Measurements from ENCODE around the gene CBR3. TPM values are rescaled to one million over a fixed set of nuclear protein-coding genes. Genes with fewer than 3 reads are reported as not detected.

CBR3 gene
- total and polyA plus RNA-seq, 9 of the 15 experiments (the other 6 are each of a cell fraction or from before 2014, with no cell fraction given), result not detected

GRCh38 chr21:36097427-36098181 is 37.3 kb upstream of the CBR3 start:
- no peak overlapping the region for H3K9ac ChIP-seq (ENCODE audit: insufficient read depth in 1 of 2, low read depth in 2 of 2, low read length in 2 of 2)
- peak overlapping the region; percentile 28; the same call in 1 of the 3 replicates for H3K27ac ChIP-seq (ENCODE audit: extremely low read depth, low read depth, low read length)
- no peak overlapping the region for H3K4me3 ChIP-seq
- H2AFZ ChIP-seq (ENCODE audit: low read depth, low read length), result no peak overlapping the region
- CTCF ChIA-PET (ENCODE audit: low intra/inter-chr PET ratio), result no interaction called here
- intact Hi-C loops (cut with micrococcal nuclease), result no loop called here
- ATAC-seq (peak; percentile 93), FAIRE-seq (no peak), DNase-seq (ENCODE audit: extremely low read depth in 1 of 4, low spot score in 3 of 4) (peak in 2 of 4 experiments; percentile 55 to 67)
- no peak overlapping the region for H3K4me2 ChIP-seq (ENCODE audit: insufficient read depth, low read length)
- no peaks in the 10 kb centered on the region for H4K20me1 ChIP-seq (replicated peaks; ENCODE audit: control insufficient read depth, insufficient read depth, low read length)
- no peaks in the 10 kb centered on the region; a peak in 2 of 5 replicates for H3K4me1 ChIP-seq (replicated peaks in 1 of 2; ENCODE audit: control insufficient read depth in 2 of 2, insufficient read depth in 2 of 2, low read length in 2 of 2)
- BruUV-seq (replicated peaks), result no TSS peak
- no peaks in the 10 kb centered on the region for H3K36me3 ChIP-seq (ENCODE audit: control insufficient read depth, insufficient read depth, low read length)
- in situ Hi-C loops (cut with MboI), result no loop called here
- no peaks in the 10 kb centered on the region for H3K79me2 ChIP-seq (ENCODE audit: control insufficient read depth, insufficient read depth, low read length)
- peaks cover 0 to 2% of the 10 kb centered on the region in 2 experiments; a peak in 1 of 5 replicates for H3K27me3 ChIP-seq (ENCODE audit: control insufficient read depth in 2 of 2, insufficient read depth in 2 of 2, low read length in 2 of 2)
- no peaks in the 10 kb centered on the region for H3K9me1 ChIP-seq (ENCODE audit: control insufficient read depth, insufficient read depth, low read length)
- peaks cover 8% of the 10 kb centered on the region for H3K9me3 ChIP-seq (replicated peaks; ENCODE audit: control insufficient read depth, insufficient read depth, low read depth, low read length)
- WGBS (ENCODE audit: insufficient coverage, low coverage, missing lambda C conversion rate), result 14% methylated on average over 8 of the region's 8 CpGs
- POLR2A ChIA-PET, result interaction anchor here (0.6 kb wide), 1 partner anchor 1282 kb away, joined by 3 read pairs; no protein-coding TSS in a partner anchor
- TF ChIP-seq ZNF324 (CRISPR knock-in tag; IDR thresholded peaks at IDR 0.05) (no peak), TRIM25 (IDR thresholded peaks at IDR 0.05; ENCODE audit: borderline replicate concordance) (no peak), ZNF431 (CRISPR knock-in tag; IDR thresholded peaks at IDR 0.05) (0 out of 2 replicates have a peak, but pooled peaks have one; percentile 37), DPF2 (IDR thresholded peaks at IDR 0.05) (peak; percentile 69), SP1 (CRISPR knock-in tag; IDR thresholded peaks at IDR 0.05) (peak; percentile 52; the same call in 1 of the 2 replicates), SPI1 (IDR thresholded peaks at IDR 0.05; ENCODE audit: borderline replicate concordance, low read depth, low read length) (no peak), TCF3 (CRISPR knock-in tag; IDR thresholded peaks at IDR 0.05) (peak; percentile 93), GATA2 (CRISPR knock-in tag; IDR thresholded peaks at IDR 0.05) (peak; percentile 67; the same call in 1 of the 2 replicates), EP300 (IDR thresholded peaks at IDR 0.05; ENCODE audit: low read length) (peak; percentile 41; the same call in 1 of the 2 replicates), RCOR1 (IDR thresholded peaks at IDR 0.05; ENCODE audit: borderline replicate concordance in 1 of 2, low read depth in 2 of 2, low read length in 2 of 2) (0 out of 4 replicates have a peak, but pooled peaks of 1 of the 2 experiments have one; percentile 29), CBFA2T3 (IDR thresholded peaks at IDR 0.05) (peak; percentile 69), ZNF766 (CRISPR knock-in tag; conservative IDR thresholded peaks at IDR 0.05) (peak; percentile 96), CCNT2 (IDR thresholded peaks at IDR 0.05; ENCODE audit: borderline replicate concordance, extremely low read depth, insufficient read length, low read depth, low read length) (no peak), JUND (IDR thresholded peaks at IDR 0.05; ENCODE audit: borderline replicate concordance, low read depth, low read length) (peak; percentile 79), JUND (tag; IDR thresholded peaks at IDR 0.05; ENCODE audit: borderline replicate concordance, low read depth, low read length) (peak; percentile 89; the same call in 2 of the 3 replicates), ARID1B (IDR thresholded peaks at IDR 0.05) (peak; percentile 78), MEIS2 (IDR thresholded peaks at IDR 0.05; ENCODE audit: partially characterized antibody) (peak; percentile 98), TAL1 (IDR thresholded peaks at IDR 0.05) (peak; percentile 44), MEF2A (IDR thresholded peaks at IDR 0.05; ENCODE audit: control insufficient read depth, low read depth, low read length) (peak; percentile 92), MAZ (CRISPR knock-in tag; conservative IDR thresholded peaks at IDR 0.05 in 1 of 2, IDR thresholded peaks at IDR 0.05 in 1 of 2) (0 out of 4 replicates have a peak, but pooled peaks of 1 of the 2 experiments have one; percentile 41), SMARCA4 (IDR thresholded peaks at IDR 0.05) (peak; percentile 62; the same call in 1 of the 2 replicates)

All from K562 (cell line).